Psoas muscle (tissue), 8 donors: ENCODE data around the gene PTCHD4. TPM values are rescaled to one million over a fixed set of nuclear protein-coding genes. Genes with fewer than 3 reads are reported as not detected.

Source experiments
- ATAC-seq, 4 donors: fragments of 200-7000 bp; cut with Tn5 transposase; one replicate each; pipeline ENCODE4 v1.9.1; 2020; ENCODE audit warnings: moderate library complexity in 3 of 4, mild to moderate bottlenecking in 2 of 4
- DNase-seq, 2 donors: peaks; one replicate each; pipeline ENCODE4 v3.0.0-alpha.2; 2020
- H3K27ac ChIP-seq: fragments of 200-600 bp; one replicate; pipeline ENCODE4 v1.8.0; 2022
- H3K27me3 ChIP-seq, 3 donors: fragments of 200-600 bp in 1 of 3; one replicate each; pipeline versions ENCODE4 v1.6.1 to v1.8.0; 2013 to 2022; ENCODE audit warnings: low read length in 2 of 3, mild to moderate bottlenecking in 2 of 3, moderate library complexity in 1 of 3; ENCODE audit not compliant: insufficient read depth in 3 of 3
- H3K36me3 ChIP-seq, 2 donors: fragments of 200-600 bp in 1 of 2; one replicate each; pipeline versions ENCODE4 v1.6.1 to v1.8.0; 2013 to 2022; ENCODE audit warnings: low read depth in 1 of 2, mild to moderate bottlenecking in 1 of 2, moderate library complexity in 1 of 2; ENCODE audit not compliant: insufficient read depth in 1 of 2
- H3K4me1 ChIP-seq: fragments of 200-600 bp; one replicate; pipeline ENCODE4 v1.8.0; 2022
- H3K4me3 ChIP-seq: fragments of 200-600 bp; one replicate; pipeline ENCODE4 v1.8.0; 2022; ENCODE audit warnings: mild to moderate bottlenecking
- H3K9me3 ChIP-seq: fragments of 200-600 bp; one replicate; pipeline ENCODE4 v1.8.0; 2022
- CTCF ChIP-seq: fragments of 200-600 bp; IDR thresholded peaks from one replicate; pipeline ENCODE4 v1.8.0; 2022; ENCODE audit warnings: antibody characterized with exemption
- WGBS, 3 donors: extraction: QIAGEN DNeasy Blood & Tissue Kit; methylation state at CpG; one replicate each; pipeline versions ENCODE4 v1.1.6 to v1.1.7; 2013; 5-methylcytosine and 5-hydroxymethylcytosine counted together
- intact Hi-C, 2 donors: fragments of 100-400 bp; cut with DNase I; formaldehyde crosslinking; loops; one replicate each; pipeline versions ENCODE4 v1.11.0 to v1.14.2; 2022
- polyA plus RNA-seq, 3 donors: library from polyadenylated mRNA; stranded (reverse); fragments of 200-250 nt; gene quantifications; one replicate each; pipeline ENCODE4 v1.2.3, GENCODE V29; 2013
- total RNA-seq, 4 donors: library from RNA; stranded (reverse); fragmentation: NEBNext Ultra II Directional in 2 of 4; extraction: Animal tissue kit (Norgen Biotek cat#: 25700) in 2 of 4; gene quantifications; one replicate each; pipeline versions ENCODE4 v1.2.1 to v1.2.4, GENCODE V29; 2021 to 2023
- donor health status: healthy with polysubstance abuse.
- donor health status: DM: no; HTN: no; CAD: no; lungs with moderate emphysema.
- donor health status: Bipolar disorder and iron deficiency.
- donor health status: healthy.
- donor health status: DM: yes; HTN: yes; CAD: no.
- donor health status: DM: no; HTN: no; CAD: no.
- donor health status: DM: no; HTN: no; CAD: no.
- donor health status: DM: yes; HTN: yes; CAD: no.

Gene PTCHD4
- total and polyA plus RNA-seq, 7 donors: 0.07 to 0.20 (median 0.19) TPM; not detected in 4

- H3K4me3 ChIP-seq: no peak overlapping the region
- H3K4me1 ChIP-seq: no peaks in the 10 kb centered on the region
- no peak for TF ChIP-seq CTCF
- 59 to 78% (median 77%) methylated on average over 1 of the region's 1 CpG for WGBS, 3 donors
- no peaks in the 10 kb centered on the region for H3K36me3 ChIP-seq
- H3K27ac ChIP-seq: no peak overlapping the region
- ATAC-seq (no peak), DNase-seq (no peak)
- intact Hi-C loops: no loop called here
- no peaks in the 10 kb centered on the region for H3K9me3 ChIP-seq
- no peaks in the 10 kb centered on the region for H3K27me3 ChIP-seq
These were observed 9.7 kb downstream of the PTCHD4 start for GRCh38 chr6:48101290-48101689.

- Histone ChIP-seq H3K4me1 (no peaks in the 10 kb centered on the region), H3K27ac (no peak overlapping the region), H3K4me3 (no peak overlapping the region), H3K27me3 (no peaks in the 10 kb centered on the region), H3K9me3 (no peaks in the 10 kb centered on the region), H3K36me3 (no peaks in the 10 kb centered on the region)
- DNase-seq (no peak), ATAC-seq (no peak)
- intact Hi-C loops: no loop called here
- WGBS, 3 donors: 61 to 75% (median 73%) methylated on average over 4 of the region's 4 CpGs
- TF ChIP-seq CTCF: no peak
These were observed 10.5 kb downstream of the PTCHD4 start for GRCh38 chr6:48100588-48100895.

- DNase-seq: no peak
- WGBS, 3 donors: 49 to 53% (median 50%) methylated on average over 3 of the region's 3 CpGs
- Histone ChIP-seq H3K4me1 (no peaks in the 10 kb centered on the region), H3K4me3 (no peak overlapping the region), H3K9me3 (no peaks in the 10 kb centered on the region), H3K27me3 (no peaks in the 10 kb centered on the region), H3K27ac (no peak overlapping the region), H3K36me3 (no peaks in the 10 kb centered on the region)
- no peak for TF ChIP-seq CTCF
- intact Hi-C loops: no loop called here
- ATAC-seq: no peak
These were observed 11.0 kb downstream of the PTCHD4 start for GRCh38 chr6:48099713-48100587.

- Histone ChIP-seq H3K27ac (no peak overlapping the region), H3K9me3 (no peaks in the 10 kb centered on the region), H3K27me3 (no peaks in the 10 kb centered on the region), H3K4me3 (no peak overlapping the region), H3K36me3 (no peaks in the 10 kb centered on the region), H3K4me1 (no peaks in the 10 kb centered on the region)
- 23 to 42% (median 30%) methylated on average over 3 of the region's 3 CpGs for WGBS, 3 donors
- ATAC-seq: no peak
- intact Hi-C loops: no loop called here
- no peak for TF ChIP-seq CTCF
- no peak for DNase-seq
These were observed 12.1 kb downstream of the PTCHD4 start for GRCh38 chr6:48098923-48099322.
